Panc1 (cell line): ENCODE results near the gene MECR. TPM values are rescaled to one million over a fixed set of nuclear protein-coding genes. Genes with fewer than 3 reads are reported as not detected.

Experiments
- ATAC-seq: fragments of 200-7000 bp; cut with Tn5 transposase; 2 replicates; pipeline ENCODE4 v1.9.1; 2020; ENCODE audit warnings: mild to moderate bottlenecking, moderate library complexity
- BruUV-seq: library from RNA; stranded (reverse); fragments of 400-500 nt; replicated peaks from 2 replicates; lab custom pipeline; 2021; lab: Mats Ljungman, UMichigan
- CTCF ChIA-PET: fragments of 300-600 bp; sonication (Branson Sonifier 250); formaldehyde crosslinking; loops from one replicate; lab custom pipeline; 2022; ENCODE audit warnings: antibody characterized with exemption; lab: Charles Lee
- POLR2A ChIA-PET: fragments of 300-600 bp; sonication (Branson Sonifier 250); formaldehyde crosslinking; loops from one replicate; lab custom pipeline; 2022; ENCODE audit warnings: antibody characterized with exemption; lab: Charles Lee
- DNase-seq: peaks from one replicate; pipeline ENCODE4 v3.0.0-alpha.2; 2010; ENCODE audit warnings: low read depth, low spot score
- H3K27ac ChIP-seq: 2 replicates; pipeline ENCODE4 v1.5.1; 2011; ENCODE audit warnings: mild to moderate bottlenecking, low read length, inconsistent platforms
- H3K27me3 ChIP-seq: fragments of 200-500 bp; sonication (Bioruptor generic); 2 replicates; pipeline ENCODE4 v1.6.0; 2014; ENCODE audit warnings: low read length, inconsistent platforms; ENCODE audit not compliant: control insufficient read depth, insufficient read depth
- H3K36me3 ChIP-seq: fragments of 200-500 bp; sonication (Bioruptor generic); 2 replicates; pipeline ENCODE4 v1.5.1; 2014; ENCODE audit warnings: inconsistent platforms, mild to moderate bottlenecking, low read length, moderate library complexity; ENCODE audit not compliant: control insufficient read depth, insufficient read depth
- H3K4me1 ChIP-seq: 2 replicates; pipeline ENCODE4 v1.5.1; 2011; ENCODE audit warnings: inconsistent platforms, mild to moderate bottlenecking, low read length, moderate library complexity; ENCODE audit not compliant: control insufficient read depth, insufficient read depth
- H3K4me3 ChIP-seq, 2 experiments: 2 replicates each; pipeline ENCODE4 v1.5.1; 2011 to 2012; ENCODE audit warnings: low read depth in 2 of 2, low read length in 2 of 2, mild to moderate bottlenecking in 2 of 2, inconsistent platforms in 1 of 2, moderate library complexity in 1 of 2
- H3K9me3 ChIP-seq: fragments of 200-500 bp; sonication (Bioruptor generic); 2 replicates; pipeline ENCODE4 v1.5.1; 2014; ENCODE audit warnings: low read depth, mild to moderate bottlenecking, inconsistent platforms, low read length, moderate library complexity; ENCODE audit not compliant: control insufficient read depth, insufficient read depth
- CTCF ChIP-seq: fragments of 450-650 bp; IDR thresholded peaks from 2 replicates; pipeline ENCODE4 v1.5.1; 2017; ENCODE audit warnings: mild to moderate bottlenecking
- POLR2AphosphoS5 ChIP-seq: IDR thresholded peaks from 2 replicates; pipeline ENCODE4 v1.6.1; 2012; ENCODE audit warnings: mild to moderate bottlenecking, low read depth, low read length, moderate library complexity
- REST ChIP-seq, 2 experiments: IDR thresholded peaks; 2 replicates each; pipeline ENCODE4 v1.6.1; 2011 to 2012; ENCODE audit warnings: low read depth in 2 of 2, control low read depth in 1 of 2, low read length in 1 of 2, mild to moderate bottlenecking in 1 of 2, moderate library complexity in 1 of 2; ENCODE audit not compliant: insufficient read depth in 1 of 2
- SIN3A ChIP-seq: IDR thresholded peaks from 2 replicates; pipeline ENCODE4 v1.6.1; 2012; ENCODE audit warnings: low read depth, mild to moderate bottlenecking, low read length, moderate library complexity, borderline replicate concordance; ENCODE audit not compliant: insufficient read depth
- TCF7L2 ChIP-seq: IDR thresholded peaks from 2 replicates; pipeline ENCODE4 v1.6.1; 2011; ENCODE audit warnings: mild to moderate bottlenecking, low read depth, low read length, inconsistent platforms
- in situ Hi-C: cut with HindIII; loops from 2 replicates; pipeline ENCODE4 v1.10.0; 2016; ENCODE audit warnings: low sequenced_read_pairs, low pct_unique_long_range_greater_than_20kb
- intact Hi-C: fragments of 100-400 bp; cut with micrococcal nuclease; formaldehyde crosslinking; loops from one replicate; pipeline ENCODE4 v1.10.0; 2022; ENCODE audit not compliant: unreplicated experiment
- total RNA-seq: library from RNA; stranded (reverse); gene quantifications from one replicate; pipeline ENCODE4 v1.2.1, GENCODE V29; 2021; ENCODE audit not compliant: unreplicated experiment

Gene MECR
- total RNA-seq, 1 experiment from 2014 or later: 25.7 TPM

GRCh38 chr1:29180497-29181412 is 50.0 kb downstream of the MECR start:
- TF ChIP-seq TCF7L2 (no peak), SIN3A (no peak)
- Histone ChIP-seq H3K27me3 (no peaks in the 10 kb centered on the region), H3K36me3 (peaks cover 8% of the 10 kb centered on the region), H3K27ac (peak overlapping the region; percentile 94), H3K4me1 (peaks cover 12% of the 10 kb centered on the region), H3K4me3 (peak overlapping the region; percentile 77 to 99), H3K9me3 (no peaks in the 10 kb centered on the region)
- intact Hi-C loops: no loop called here
- ChIA-PET CTCF (interaction anchor here (1.5 kb wide), 1 partner anchor 17 kb away, joined by 4 read pairs; no protein-coding TSS in a partner anchor), POLR2A (interaction anchor here (0.6 to 1.6 kb wide), 4 partner anchors 10 to 1129 kb away, joined by 3 to 8 read pairs (median 5); no protein-coding TSS in a partner anchor)
- peak; percentile 3 for ATAC-seq
- DNase-seq: no peak
- in situ Hi-C loops: no loop called here
- no TSS peak for BruUV-seq

- in situ Hi-C loops (no loop called here), intact Hi-C loops (no loop called here)
- CTCF ChIA-PET: no interaction called here
- Histone ChIP-seq H3K27me3 (no peaks in the 10 kb centered on the region), H3K27ac (peak overlapping the region; percentile 94), H3K4me3 (peak overlapping the region; percentile 77 to 99), H3K36me3 (peaks cover 8% of the 10 kb centered on the region), H3K9me3 (no peaks in the 10 kb centered on the region), H3K4me1 (peaks cover 12% of the 10 kb centered on the region)
- TF ChIP-seq SIN3A: no peak
- POLR2A ChIA-PET: no interaction called here
- TSS peak; percentile 74 for BruUV-seq
- ATAC-seq (no peak), DNase-seq (no peak)
Observed at GRCh38 chr1:29179641-29180184, 51.0 kb downstream of the MECR start.

- ATAC-seq: no peak
- no TSS peak for BruUV-seq
- DNase-seq: no peak
- intact Hi-C loops: no loop called here
- TF ChIP-seq SIN3A: no peak
- no peak for TF ChIP-seq CTCF
- TF ChIP-seq POLR2AphosphoS5: no peak
- TF ChIP-seq TCF7L2: no peak
- no peak for TF ChIP-seq REST (IDR thresholded peaks at IDR 0.05; ENCODE audit: insufficient read depth in 1 of 2, low read depth in 2 of 2, low read length in 1 of 2)
- Histone ChIP-seq H3K9me3 (no peaks in the 10 kb centered on the region), H3K4me3 (no peak overlapping the region), H3K36me3 (peaks cover 8% of the 10 kb centered on the region), H3K4me1 (peaks cover 9% of the 10 kb centered on the region), H3K27ac (no peak overlapping the region), H3K27me3 (no peaks in the 10 kb centered on the region)
- ChIA-PET POLR2A (no interaction called here), CTCF (no interaction called here)
- in situ Hi-C loops: no loop called here
Observed at GRCh38 chr1:29177022-29177705, 53.6 kb downstream of the MECR start.
